RPMI8226 (cell line): ENCODE data around the gene BRD9.

Experiments
- DNase-seq: peaks from one replicate; pipeline ENCODE4 v3.0.0-alpha.2; 2015

Gene BRD9

DNA sequence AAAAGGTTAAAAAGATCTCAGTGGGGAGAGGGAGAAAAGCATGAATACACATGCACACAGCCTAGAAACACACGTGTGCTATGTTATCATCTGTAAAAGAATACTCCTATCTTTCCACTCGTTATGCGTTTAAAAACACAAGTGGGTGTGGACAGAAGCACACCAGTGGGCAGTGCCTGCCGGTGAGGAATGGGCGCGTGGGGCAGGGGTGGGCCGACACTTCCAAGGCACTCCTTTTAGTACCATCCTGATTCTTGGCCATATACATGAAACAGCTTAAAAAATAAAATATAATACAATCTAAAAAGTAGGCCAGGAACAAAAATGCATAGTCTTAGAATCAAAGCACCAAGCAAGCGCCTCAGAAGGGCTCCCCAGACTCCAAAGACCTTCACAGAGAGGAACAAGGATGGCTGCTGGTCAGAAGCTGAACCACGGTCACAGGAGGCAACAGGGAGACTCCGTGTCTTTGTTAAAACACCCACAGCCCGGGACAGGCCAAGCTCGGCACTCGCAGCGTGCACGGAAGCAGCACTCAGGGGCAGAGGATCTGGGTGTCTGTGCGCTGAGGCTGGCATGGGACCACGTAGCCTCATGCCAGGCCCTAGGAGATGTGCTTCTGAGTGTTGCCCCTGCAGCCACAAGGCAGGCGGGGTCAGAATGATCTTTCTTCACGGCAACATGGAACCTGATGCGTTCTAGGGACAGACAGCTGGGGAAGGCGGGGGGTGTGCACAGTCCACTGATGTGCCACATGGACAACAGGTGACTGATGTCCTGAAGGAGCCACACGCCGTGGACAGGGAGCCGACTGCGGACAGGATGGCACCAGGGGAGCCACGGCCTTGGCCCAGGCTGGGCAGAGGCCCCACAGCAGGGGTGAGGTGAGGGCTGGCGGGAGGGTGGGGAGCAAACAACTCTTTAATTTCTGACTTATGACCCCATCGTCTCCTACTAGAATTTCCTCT lies 15.9 kb downstream of the BRD9 start:
- no peak for DNase-seq

DNA sequence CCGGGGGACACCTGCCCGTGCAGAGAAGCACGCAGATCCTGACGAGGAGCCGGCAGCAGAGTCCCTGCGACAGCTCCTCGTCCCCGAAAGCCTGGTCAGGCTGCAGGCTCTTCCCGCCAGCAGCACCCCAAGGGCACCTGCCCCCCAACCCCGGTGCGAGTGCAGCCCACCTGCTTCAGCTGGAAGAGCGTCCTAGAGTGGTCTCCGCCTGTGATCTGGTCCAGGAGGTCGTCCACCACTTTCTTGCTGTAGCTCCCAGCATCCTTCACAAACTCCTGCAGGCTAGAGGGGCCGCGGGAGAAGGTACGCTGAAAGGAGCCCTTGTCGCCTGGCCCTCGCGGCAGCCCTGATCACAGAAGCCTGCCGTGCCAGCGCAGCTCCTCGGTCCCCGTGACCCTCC lies 16.7 kb downstream of the BRD9 start:
- no peak for DNase-seq

DNA sequence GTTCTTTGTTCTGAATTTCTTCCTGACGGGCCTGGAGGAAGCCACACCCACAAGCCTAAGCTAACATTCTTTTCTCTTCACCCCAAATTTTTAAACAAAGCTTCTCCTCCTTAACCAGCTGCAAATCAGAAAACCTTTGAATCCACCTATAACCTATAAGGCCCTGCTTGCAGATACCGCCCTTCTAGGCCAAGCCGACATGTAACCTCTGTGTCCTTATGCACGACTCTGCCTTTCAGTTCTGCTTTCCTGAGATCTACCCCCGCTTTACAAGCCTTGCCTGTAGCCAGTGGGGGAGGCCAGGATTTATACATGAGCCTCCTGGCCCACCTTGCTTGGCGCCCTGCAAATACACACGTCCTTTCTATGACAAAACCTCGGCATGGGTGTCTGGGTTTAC lies 19.3 kb downstream of the BRD9 start:
- DNase-seq: no peak

DNA sequence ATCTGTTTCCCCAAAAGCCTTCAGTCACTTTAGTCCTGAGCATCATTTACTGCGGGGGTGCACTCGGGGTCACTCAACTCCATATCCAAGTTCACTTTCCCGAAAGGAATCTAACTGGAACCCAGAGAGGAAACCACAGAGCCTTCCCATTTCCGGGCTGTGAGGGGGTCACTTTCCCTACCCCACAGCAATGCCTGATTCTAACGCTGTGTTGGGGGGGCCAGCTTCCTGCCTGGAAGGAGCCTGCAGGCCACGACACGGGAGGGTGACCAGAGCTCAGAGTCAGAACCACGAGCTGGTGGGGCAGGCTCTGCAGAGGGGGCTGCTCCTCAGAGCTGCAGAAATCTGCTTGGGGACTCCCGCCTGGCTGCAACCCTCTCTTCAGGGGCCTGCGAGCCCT lies 20.3 kb downstream of the BRD9 start:
- no peak for DNase-seq

DNA sequence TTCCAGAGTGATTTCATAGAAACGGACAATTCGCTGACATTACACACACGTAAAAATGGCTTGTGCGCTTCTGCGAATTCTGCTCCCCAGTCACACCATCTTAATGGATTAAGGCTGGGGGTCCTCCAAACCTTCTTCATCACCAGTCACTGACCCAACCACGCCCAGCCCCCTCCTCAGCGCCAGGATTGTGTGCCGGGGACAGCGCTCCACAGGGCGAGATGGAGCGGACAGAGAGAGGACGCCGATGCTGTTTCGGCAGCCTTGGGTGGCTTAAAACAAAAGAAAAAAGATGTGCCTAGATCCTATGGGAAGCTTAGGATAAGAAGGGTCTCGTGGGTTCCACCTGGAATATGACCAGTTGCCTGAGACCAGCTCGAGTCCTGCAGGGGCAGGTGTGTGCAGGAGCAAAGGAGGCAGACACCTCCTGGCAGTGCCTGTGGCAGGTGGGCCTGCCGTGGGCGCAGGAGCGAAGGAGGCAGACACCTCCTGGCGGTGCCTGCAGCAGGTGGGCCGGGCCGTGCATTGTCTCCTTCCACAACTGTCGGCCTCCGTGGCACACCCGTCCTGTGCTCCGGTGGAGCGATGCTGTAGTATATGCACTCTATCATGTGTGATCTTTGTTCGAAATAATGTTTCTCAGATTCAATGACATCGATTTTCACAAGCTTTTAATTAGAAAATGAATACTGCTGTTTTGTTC lies 20.9 kb downstream of the BRD9 start:
- DNase-seq: no peak

DNA sequence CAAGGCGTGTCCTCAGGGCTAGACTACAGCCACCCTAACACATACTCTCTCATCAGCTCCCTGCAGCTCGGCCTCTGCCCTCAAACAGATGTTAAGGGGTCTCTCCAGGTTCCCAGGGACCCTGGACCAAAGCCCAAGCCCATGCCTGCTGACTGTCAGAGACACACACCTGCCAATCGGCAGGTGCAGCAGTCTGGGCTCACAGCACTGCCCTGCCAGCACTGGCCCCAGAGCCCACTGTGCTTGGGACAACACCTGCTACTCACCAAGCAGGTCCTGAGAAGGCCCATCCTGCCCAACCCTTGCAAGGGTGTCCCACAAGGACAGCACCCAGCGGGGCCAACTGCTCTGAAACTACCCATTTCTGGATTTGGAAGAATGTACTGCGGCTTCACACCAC lies 21.6 kb downstream of the BRD9 start:
- DNase-seq: no peak

DNA sequence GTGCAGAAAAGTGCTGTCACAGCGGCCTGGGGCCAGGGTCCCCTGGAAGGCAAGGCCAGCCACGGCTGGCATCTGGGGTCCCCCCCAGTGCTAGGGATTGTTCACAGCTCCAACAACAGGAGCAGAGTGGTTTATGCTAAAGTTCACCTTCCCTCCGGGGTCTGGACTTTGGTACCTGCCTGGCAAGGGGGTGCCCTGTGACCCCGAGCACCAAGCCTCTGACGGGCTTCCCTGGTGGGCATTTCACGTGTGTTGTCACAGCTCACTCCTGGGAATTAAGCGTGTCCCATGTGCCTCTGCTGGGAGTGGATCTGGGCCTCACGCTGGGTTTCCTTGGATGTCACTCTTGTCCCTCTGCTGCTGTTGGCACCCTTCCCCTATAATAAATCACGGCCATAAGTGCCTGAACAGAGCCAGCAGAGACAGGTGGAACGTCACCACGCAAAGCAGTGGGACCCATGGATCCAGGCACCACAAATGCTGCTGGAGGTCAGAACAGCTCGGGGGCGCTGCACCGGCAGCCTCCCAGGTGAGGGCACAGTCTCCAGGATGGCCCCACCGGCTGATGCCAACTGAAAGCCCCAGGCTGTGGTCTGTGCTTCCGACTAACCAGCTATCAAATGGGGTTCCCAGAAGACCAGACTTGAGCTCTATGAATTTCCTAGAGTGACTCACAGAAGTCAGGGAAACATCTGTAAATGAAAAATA lies 24.0 kb downstream of the BRD9 start:
- no peak for DNase-seq

DNA sequence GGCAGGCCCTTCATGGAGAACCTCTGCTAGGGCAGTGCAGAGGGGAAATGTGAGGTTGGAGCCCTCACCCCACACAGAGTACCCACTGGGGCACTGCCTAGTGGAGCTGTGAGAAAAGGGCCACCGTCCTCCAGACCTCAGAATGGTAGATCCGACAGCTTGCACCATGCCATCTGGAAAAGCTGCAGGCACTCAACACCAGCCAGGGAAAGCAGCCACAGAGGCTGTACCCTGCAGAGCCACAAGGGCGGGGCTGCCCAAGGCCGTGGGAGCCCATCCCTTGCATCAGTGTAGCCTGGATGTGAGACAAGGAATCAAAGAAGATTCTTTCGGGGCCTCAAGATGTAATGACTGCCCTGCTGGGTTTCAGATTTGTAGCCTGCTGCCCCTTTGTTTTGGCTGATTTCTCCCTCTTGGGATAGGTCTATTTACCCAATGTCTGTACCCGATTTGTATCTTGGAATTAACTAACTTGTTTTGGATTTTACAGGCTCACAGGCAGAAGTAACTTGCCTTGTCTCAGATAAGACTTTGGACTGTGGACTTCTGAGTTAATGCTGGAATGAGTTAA lies 25.2 kb downstream of the BRD9 start:
- DNase-seq: no peak

DNA sequence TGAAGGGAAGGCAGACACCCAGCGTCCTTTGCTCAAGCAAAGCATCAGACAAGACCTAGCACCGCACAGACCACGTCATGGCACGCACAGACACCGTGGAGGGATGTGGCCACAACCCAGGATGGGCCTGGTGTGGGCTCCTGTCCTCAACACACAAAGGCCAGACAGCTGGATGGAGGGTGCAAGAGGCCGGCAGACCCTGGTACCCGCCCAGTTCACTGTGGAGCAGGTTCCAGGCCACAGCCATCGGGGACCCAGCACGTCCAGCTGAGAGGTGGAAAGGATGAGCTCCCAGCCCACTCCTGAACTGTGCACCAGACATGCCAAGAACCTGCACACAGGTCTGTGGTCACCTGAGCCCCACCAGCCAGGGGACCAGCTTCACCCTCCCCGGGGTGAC lies 26.8 kb downstream of the BRD9 start:
- no peak for DNase-seq

DNA sequence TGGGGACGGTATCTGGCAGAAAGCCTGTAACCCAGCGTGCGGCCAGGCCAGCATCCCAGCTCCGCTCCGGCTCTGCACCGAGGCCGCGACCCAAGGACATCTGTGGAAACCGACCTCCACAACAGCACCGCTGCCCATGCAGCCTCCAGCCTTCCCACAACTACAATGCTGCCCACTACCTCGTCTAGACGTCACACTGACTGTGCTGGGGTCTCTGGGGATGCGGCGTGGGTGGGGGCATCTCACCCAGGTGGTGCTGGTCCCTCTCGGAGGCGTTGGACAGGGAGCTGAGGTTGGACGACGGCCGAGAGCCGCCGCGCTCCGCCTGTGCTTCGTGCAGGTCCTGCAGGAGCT lies 27.5 kb downstream of the BRD9 start:
- DNase-seq: no peak

DNA sequence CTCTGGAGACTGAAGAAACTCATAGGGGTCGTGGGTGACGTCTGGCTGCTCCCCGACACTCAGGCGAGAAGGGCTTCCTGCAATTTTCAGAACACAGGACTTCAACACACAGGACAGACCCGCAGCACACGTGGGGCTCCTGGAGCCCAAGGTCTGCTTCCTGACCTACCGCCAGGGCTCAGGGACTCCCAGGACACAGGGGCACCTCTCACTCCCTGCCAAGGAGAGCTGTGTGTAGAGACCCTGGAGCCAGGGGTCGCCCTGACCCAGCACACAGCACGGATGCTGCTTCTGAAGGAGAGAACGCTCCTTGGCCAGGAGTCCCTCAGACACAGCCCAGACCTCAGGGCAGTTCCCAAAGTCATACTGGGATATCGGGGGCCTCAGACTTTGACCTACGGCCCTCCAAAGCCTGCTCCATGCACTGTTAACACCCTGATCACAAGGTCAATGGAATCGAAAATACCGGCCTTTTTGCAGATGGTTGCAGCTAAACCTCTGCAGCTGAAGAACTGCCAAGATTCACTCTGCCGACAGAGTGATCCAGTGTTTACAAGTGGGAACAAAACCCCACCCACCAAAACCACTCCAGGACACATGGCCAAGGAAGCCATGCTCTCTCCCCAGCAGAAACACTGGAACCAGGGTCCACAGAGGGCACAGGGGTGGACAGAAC lies 28.0 kb downstream of the BRD9 start:
- no peak for DNase-seq

DNA sequence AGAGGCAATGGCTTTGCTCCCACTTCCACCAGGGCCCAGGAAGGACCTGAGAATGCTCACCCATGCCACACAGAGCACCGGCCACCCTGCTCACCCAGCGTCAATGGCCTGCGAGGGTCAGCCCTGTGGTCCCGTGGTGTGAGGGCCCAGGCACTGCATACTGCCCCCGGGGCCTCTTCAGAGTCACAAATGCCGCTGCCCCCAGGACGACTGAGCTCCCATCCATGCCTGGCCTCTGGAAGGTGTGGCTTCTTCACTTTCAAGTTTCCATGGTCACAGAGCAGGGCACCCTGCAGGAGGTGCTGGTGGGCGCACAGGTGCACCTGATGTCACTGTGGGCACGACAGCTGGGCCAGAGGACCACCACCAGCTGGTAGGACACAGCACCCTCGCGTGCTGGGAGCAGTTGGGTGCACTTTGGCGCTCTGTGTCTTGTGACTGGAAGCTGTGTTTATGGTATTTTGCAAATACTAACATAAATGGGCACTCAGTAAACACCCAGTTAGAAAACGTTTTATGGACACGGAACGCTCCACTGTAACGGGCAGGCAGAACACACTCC lies 29.3 kb downstream of the BRD9 start:
- no peak for DNase-seq

DNA sequence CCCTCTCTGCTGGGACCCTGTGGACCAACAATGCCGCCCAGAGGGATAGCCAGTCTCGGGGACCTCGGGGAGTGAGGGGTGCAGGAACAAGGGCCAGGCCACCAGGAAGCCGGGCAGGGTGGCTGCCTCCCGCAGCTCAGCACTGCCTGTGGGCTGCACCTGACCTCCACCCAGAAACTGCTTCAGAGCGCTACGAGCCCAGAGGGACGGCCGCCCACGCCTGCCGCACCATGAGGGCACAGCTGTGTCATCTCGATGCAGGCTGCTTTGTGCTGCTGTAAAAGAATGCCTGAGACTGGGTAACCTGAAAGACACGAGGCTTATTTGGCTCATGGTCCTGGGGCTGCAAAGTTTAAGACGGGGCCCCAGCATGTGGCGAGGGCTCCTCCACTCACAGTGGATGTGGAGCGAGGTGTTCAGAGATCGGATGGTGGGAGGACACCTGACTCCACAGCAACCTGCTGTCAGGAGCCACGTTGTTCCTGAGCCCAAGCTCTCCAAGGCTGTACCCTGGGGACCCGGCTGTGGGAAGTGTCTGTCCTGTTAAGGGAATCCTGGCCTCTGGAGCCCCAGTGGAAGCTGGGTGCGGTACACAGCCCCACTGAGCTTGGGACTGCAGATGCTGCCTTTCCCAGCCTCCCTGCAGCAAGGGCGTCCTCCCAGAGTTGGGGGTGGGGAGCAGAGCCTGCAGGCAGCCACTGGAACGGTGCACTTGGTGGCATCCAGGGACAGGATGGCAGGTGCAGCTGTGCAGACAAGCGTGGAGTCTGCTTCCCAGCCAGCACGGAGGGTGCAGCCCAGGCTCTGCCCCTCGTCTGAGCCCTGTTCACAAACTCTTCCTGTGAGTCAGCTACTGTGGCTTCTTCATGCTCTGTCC lies 30.0 kb downstream of the BRD9 start:
- no peak for DNase-seq

DNA sequence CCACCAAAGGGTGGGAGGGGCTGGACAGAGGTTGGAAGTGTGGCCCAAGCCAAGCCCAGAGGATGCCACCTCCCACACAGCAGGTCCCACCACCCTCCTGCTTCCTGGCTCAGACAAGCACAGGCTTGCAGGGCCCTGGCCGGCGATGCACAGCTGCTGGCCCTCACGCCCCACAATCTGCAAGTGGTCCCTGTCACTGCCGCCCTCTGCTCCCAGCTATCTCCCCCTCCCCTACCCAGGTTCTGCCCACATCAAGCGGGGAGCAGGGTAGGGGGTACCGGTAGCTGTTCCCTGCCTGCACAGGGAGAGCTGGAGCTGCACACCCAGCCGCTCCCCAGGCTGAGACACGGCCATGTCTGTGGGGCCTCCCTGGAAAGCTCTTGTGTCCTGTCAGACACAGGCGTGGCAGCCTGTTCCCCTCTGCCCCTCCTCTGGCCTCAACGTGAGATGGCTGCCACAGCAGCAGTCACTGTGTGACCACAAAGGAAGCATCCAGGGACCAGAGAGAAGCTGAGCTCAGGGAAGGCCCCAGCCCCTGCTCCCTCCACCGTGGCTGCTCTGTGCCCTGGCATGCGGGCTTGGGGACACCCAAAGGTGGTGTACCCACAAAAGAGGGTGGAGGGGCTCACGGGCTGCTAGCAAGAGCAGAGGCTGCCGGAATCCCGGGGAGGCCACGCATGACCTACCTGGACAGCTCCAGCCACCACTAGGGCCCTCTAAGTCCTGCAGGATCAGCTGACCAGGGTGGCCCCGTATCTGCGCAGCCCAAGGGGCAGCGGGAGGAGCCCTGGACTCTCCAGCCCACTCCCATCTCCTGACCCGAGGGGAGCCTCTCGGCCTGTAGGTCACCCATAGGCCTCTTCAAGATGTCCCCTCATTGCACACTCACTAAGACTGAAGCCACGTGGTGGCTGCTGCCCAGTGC lies 30.9 kb downstream of the BRD9 start:
- DNase-seq: no peak

DNA sequence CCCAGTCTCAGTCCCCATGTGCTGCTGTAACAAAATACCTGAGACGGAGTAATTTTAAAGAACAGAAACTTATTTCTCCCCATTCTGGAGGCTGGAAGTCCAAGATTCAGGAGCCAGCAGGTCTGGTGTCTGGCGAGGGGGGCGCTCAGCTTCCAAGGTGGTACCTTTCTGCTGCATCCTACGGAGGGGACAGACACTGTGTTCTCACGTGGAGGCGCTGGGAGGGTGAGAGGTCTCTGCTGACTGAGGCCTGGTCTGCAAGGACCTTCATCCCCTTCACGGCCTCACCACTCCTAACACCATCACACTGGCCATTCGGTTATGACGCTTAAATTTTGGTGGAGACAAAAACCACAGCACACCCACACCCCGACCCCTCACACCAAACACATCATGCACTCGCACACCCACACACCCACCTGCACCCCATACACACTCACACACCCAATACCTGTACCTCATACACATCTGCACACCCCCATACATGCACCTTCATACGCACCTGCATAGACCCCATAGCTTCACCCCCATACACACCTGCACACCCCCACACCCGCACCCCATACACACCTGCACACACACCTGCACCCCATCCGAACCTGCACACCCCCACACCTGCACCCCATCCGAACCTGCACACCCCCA lies 32.0 kb downstream of the BRD9 start:
- no peak for DNase-seq

DNA sequence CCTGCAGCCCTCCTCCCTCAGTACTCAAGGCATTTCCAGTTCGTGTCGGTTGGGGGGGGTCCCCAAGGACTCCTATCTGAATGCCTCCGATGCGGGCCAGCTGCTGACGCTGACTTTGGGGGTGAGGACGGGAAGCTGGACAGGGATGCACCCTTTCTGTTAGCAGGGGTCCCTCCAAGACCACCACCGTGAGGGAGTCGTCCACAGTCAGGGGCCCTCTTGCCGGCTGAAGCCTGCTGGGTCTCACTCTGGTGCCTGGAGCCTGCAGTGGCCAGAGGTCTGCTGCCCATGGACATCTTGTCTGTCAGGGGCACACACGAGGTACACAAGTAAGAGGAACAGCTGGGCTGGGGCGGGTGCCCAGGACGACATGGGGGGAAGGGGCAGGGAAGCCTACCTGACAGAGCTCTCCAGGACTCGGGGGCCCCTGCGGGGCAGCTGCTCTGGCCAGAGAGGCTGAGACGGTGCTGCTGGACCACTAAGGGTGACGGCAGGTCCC lies 32.8 kb downstream of the BRD9 start:
- no peak for DNase-seq

DNA sequence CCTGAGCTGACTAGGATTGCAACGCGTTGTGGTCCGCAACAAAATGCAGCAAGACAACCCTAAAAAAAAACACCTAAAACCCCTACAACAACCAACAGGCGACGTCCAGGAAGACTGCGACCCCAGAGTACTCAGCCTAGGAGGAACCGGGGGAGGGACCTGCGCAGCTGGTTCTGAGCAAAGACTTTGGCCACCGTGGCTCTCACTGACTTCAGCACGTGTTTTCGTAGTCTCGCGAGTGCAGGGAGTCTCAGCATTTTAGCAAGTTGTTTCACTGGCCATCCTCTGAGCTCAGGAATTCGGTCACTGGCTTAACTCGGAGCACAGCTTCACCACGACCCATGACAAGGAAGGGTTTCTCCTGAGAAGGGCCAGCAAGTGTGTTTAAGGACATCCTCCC lies 33.2 kb downstream of the BRD9 start:
- no peak for DNase-seq

DNA sequence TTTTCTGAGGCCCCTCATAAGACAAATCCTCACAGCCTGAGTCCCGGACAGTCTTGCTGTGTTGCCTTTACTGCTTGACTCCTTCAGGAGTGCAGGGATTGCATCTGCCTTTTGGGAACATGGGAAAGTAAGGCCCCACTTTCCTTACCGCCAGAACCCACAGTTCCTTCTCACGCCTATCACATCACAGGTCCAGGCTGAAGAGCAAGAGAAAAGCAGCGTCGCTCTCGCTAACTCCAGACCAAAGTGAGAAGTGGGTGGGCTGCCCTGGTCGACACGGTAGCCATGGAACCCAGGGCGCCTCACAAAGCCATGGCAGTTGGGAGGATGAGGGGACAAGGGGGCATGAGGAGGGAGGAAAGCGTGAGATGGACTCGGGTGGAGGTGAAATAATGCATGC lies 33.9 kb downstream of the BRD9 start:
- no peak for DNase-seq
